ENCODE measurements around the gene ARMC6. TPM values are rescaled to one million over a fixed set of nuclear protein-coding genes. Genes with fewer than 3 reads are reported as not detected.

ARMC6 gene
- polyA plus RNA-seq, 1 donor from 2014 or later: 74.4 TPM

DNA sequence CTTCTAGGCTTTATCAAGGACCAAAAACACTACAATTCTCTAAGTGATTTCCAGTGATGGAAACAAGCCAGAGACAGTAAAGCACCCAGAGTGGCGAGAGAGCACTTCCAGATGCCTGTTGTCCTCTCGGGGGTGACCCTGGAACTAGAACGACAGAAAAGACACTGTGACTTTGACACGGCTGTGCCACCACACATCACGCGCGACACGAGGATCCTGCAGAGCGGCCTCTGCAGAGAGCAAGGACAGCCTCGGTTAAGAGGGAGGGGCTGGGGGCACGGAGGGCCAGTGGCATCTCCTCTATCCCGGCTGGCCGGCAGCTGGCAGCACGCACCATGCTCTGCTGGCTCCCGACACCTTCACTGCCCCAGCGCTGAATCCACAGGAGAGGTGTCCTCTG lies 42.4 kb upstream of the ARMC6 start:
- H2AFZ ChIP-seq (ENCODE audit: low read depth, low read length): no peak overlapping the region
- H3K36me3 ChIP-seq (ENCODE audit: insufficient read depth, low read length): no peaks in the 10 kb centered on the region
- no peak overlapping the region for H3K4me2 ChIP-seq (ENCODE audit: low read length)
- H3K4me3 ChIP-seq (ENCODE audit: low read length): no peak overlapping the region
- TF ChIP-seq POLR2AphosphoS5 (IDR thresholded peaks at IDR 0.05) (no peak), EP300 (conservative IDR thresholded peaks at IDR 0.05; ENCODE audit: poor library complexity, severe bottlenecking) (no peak), SMC3 (conservative IDR thresholded peaks at IDR 0.05; ENCODE audit: poor library complexity) (no peak), MXI1 (conservative IDR thresholded peaks at IDR 0.05; ENCODE audit: poor library complexity, severe bottlenecking) (no peak), TAF1 (IDR thresholded peaks at IDR 0.05; ENCODE audit: low read depth) (no peak), EZH2 (IDR thresholded peaks at IDR 0.05; ENCODE audit: borderline replicate concordance, insufficient read depth, low read length, poor library complexity, severe bottlenecking) (no peak), RAD21 (conservative IDR thresholded peaks at IDR 0.05) (no peak)
- TF ChIP-seq, protein P1, sequence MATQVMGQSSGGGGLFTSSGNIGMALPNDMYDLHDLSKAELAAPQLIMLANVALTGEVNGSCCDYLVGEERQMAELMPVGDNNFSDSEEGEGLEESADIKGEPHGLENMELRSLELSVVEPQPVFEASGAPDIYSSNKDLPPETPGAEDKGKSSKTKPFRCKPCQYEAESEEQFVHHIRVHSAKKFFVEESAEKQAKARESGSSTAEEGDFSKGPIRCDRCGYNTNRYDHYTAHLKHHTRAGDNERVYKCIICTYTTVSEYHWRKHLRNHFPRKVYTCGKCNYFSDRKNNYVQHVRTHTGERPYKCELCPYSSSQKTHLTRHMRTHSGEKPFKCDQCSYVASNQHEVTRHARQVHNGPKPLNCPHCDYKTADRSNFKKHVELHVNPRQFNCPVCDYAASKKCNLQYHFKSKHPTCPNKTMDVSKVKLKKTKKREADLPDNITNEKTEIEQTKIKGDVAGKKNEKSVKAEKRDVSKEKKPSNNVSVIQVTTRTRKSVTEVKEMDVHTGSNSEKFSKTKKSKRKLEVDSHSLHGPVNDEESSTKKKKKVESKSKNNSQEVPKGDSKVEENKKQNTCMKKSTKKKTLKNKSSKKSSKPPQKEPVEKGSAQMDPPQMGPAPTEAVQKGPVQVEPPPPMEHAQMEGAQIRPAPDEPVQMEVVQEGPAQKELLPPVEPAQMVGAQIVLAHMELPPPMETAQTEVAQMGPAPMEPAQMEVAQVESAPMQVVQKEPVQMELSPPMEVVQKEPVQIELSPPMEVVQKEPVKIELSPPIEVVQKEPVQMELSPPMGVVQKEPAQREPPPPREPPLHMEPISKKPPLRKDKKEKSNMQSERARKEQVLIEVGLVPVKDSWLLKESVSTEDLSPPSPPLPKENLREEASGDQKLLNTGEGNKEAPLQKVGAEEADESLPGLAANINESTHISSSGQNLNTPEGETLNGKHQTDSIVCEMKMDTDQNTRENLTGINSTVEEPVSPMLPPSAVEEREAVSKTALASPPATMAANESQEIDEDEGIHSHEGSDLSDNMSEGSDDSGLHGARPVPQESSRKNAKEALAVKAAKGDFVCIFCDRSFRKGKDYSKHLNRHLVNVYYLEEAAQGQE (IDR thresholded peaks at IDR 0.05; ENCODE audit: borderline replicate concordance): no peak
- TF ChIP-seq, protein P2, sequence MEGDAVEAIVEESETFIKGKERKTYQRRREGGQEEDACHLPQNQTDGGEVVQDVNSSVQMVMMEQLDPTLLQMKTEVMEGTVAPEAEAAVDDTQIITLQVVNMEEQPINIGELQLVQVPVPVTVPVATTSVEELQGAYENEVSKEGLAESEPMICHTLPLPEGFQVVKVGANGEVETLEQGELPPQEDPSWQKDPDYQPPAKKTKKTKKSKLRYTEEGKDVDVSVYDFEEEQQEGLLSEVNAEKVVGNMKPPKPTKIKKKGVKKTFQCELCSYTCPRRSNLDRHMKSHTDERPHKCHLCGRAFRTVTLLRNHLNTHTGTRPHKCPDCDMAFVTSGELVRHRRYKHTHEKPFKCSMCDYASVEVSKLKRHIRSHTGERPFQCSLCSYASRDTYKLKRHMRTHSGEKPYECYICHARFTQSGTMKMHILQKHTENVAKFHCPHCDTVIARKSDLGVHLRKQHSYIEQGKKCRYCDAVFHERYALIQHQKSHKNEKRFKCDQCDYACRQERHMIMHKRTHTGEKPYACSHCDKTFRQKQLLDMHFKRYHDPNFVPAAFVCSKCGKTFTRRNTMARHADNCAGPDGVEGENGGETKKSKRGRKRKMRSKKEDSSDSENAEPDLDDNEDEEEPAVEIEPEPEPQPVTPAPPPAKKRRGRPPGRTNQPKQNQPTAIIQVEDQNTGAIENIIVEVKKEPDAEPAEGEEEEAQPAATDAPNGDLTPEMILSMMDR (IDR thresholded peaks at IDR 0.05; ENCODE audit: poor library complexity, severe bottlenecking): no peak
- no peaks in the 10 kb centered on the region for H3K27me3 ChIP-seq (ENCODE audit: insufficient read depth, low read depth, low read length)
- no peak overlapping the region for H3K27ac ChIP-seq (ENCODE audit: low read length)
- no peaks in the 10 kb centered on the region for H3K9me3 ChIP-seq (ENCODE audit: low read length)
- no peak overlapping the region for H3K9ac ChIP-seq (ENCODE audit: low read length)
- no peaks in the 10 kb centered on the region for H3K9me2 ChIP-seq (ENCODE audit: insufficient read depth, low read length)
- no peaks in the 10 kb centered on the region for H3F3A ChIP-seq (ENCODE audit: insufficient read depth, low read length, poor library complexity, severe bottlenecking)
- H4K20me1 ChIP-seq (ENCODE audit: insufficient read depth): no peaks in the 10 kb centered on the region
- no peaks in the 10 kb centered on the region for H3K79me2 ChIP-seq (replicated peaks; ENCODE audit: insufficient read depth, low read length)

DNA sequence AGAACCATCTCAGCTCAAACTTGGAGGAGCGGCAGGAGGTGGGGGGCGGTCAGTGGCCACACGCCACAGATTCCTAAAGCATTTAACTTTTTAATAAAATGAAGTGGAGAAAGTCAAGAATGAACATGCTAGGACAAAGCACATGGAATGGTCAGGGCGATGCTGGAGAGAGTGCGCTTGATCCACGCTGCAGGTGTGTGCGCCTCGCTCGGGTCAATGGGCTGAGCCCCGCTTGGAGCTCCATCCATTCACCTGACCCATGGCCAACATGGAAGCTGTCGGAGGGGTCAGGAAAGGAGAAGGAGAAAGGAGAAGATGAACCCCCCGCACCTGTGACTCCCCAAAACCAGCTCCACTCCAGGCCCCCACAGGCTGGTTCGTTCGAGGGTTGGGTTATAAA lies 41.9 kb upstream of the ARMC6 start:
- Histone ChIP-seq H3K27ac (ENCODE audit: low read length) (no peak overlapping the region), H3K4me2 (ENCODE audit: low read length) (no peak overlapping the region), H4K20me1 (ENCODE audit: insufficient read depth) (no peaks in the 10 kb centered on the region), H3K9me2 (ENCODE audit: insufficient read depth, low read length) (no peaks in the 10 kb centered on the region), H3K36me3 (ENCODE audit: insufficient read depth, low read length) (no peaks in the 10 kb centered on the region), H3K79me2 (replicated peaks; ENCODE audit: insufficient read depth, low read length) (no peaks in the 10 kb centered on the region), H3K9me3 (ENCODE audit: low read length) (no peaks in the 10 kb centered on the region), H3F3A (ENCODE audit: insufficient read depth, low read length, poor library complexity, severe bottlenecking) (no peaks in the 10 kb centered on the region), H3K27me3 (ENCODE audit: insufficient read depth, low read depth, low read length) (no peaks in the 10 kb centered on the region), H2AFZ (ENCODE audit: low read depth, low read length) (no peak overlapping the region), H3K4me3 (ENCODE audit: low read length) (no peak overlapping the region), H3K9ac (ENCODE audit: low read length) (no peak overlapping the region)
- TF ChIP-seq RAD21 (conservative IDR thresholded peaks at IDR 0.05) (no peak), TAF1 (IDR thresholded peaks at IDR 0.05; ENCODE audit: low read depth) (no peak), EP300 (conservative IDR thresholded peaks at IDR 0.05; ENCODE audit: poor library complexity, severe bottlenecking) (no peak), SMC3 (conservative IDR thresholded peaks at IDR 0.05; ENCODE audit: poor library complexity) (no peak), POLR2AphosphoS5 (IDR thresholded peaks at IDR 0.05) (no peak), MXI1 (conservative IDR thresholded peaks at IDR 0.05; ENCODE audit: poor library complexity, severe bottlenecking) (no peak), EZH2 (IDR thresholded peaks at IDR 0.05; ENCODE audit: borderline replicate concordance, insufficient read depth, low read length, poor library complexity, severe bottlenecking) (no peak)
- TF ChIP-seq, protein P2 (IDR thresholded peaks at IDR 0.05; ENCODE audit: poor library complexity, severe bottlenecking): no peak
- TF ChIP-seq, protein P1 (IDR thresholded peaks at IDR 0.05; ENCODE audit: borderline replicate concordance): no peak
